ENCODE measurements around the gene ACKR4. TPM values are rescaled to one million over a fixed set of nuclear protein-coding genes. Genes with fewer than 3 reads are reported as not detected.

The ACKR4 gene
- total RNA-seq, 4 donors from 2014 or later: not detected

DNA sequence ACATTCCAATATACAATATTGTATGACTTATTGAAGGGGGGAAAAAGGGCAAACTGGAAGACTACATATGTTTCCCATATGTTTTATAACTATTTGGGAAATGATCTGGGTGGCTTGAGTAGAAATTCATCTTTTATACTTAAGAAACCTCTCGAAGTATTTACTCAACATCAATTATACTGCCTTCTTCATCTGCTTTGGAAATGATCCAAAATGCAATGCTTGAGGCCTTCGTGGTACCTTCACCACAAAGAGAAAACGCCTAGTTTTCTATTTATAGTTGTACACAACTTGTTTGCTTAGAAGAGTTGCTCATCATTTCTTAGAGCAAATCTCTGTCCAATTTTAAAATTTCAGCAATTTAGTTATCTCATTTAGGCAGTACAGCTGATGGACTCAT lies 18.8 kb downstream of the ACKR4 start:
- peaks cover 0 to 14% of the 10 kb centered on the region in 2 donors for H3K36me3 ChIP-seq
- intact Hi-C loops (cut with DNase I; ENCODE audit: low total_unique reads): no loop called here

DNA sequence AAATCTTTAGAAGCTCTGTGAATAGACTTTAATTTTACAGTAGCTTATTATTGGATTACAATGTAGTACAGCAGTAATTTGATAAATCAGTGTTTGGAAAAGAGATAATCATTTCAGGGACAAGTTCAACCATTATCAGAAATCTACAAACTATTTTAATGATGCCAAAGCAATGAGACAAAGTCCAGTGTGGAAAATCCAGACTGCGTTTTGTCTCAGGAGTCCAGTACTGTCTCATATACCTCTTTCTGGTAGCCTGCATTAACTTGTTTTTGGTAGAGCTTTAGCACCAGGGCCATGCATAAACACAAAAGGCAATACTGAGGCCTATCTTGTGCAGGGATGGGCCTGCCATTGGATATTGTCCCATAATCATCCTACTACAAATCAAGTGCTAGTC lies 19.7 kb downstream of the ACKR4 start:
- Histone ChIP-seq H3K4me3 (no peak overlapping the region), H3K9me3 (no peaks in the 10 kb centered on the region), H3K27ac (no peak overlapping the region), H3K4me1 (no peaks in the 10 kb centered on the region), H3K27me3 (no peaks in the 10 kb centered on the region), H3K36me3 (peaks cover 0 to 19% of the 10 kb centered on the region in 2 donors)
- in situ Hi-C loops (cut with MboI; ENCODE audit: low sequenced_read_pairs in 4 of 4) (no loop called here), intact Hi-C loops (cut with DNase I; ENCODE audit: low total_unique reads) (no loop called here)
- TF ChIP-seq, protein P1, sequence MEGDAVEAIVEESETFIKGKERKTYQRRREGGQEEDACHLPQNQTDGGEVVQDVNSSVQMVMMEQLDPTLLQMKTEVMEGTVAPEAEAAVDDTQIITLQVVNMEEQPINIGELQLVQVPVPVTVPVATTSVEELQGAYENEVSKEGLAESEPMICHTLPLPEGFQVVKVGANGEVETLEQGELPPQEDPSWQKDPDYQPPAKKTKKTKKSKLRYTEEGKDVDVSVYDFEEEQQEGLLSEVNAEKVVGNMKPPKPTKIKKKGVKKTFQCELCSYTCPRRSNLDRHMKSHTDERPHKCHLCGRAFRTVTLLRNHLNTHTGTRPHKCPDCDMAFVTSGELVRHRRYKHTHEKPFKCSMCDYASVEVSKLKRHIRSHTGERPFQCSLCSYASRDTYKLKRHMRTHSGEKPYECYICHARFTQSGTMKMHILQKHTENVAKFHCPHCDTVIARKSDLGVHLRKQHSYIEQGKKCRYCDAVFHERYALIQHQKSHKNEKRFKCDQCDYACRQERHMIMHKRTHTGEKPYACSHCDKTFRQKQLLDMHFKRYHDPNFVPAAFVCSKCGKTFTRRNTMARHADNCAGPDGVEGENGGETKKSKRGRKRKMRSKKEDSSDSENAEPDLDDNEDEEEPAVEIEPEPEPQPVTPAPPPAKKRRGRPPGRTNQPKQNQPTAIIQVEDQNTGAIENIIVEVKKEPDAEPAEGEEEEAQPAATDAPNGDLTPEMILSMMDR (IDR thresholded peaks at IDR 0.05 in 4 of 5, conservative IDR thresholded peaks at IDR 0.05 in 1 of 5): no peak
- no peak for TF ChIP-seq POLR2A (IDR thresholded peaks at IDR 0.05)
- no peak for DNase-seq
- ATAC-seq: no peak

More for the DNA sequence above, 18.8 kb downstream of the ACKR4 start:
- Histone ChIP-seq H3K27ac (no peak overlapping the region), H3K9me3 (no peaks in the 10 kb centered on the region), H3K4me3 (no peak overlapping the region), H3K27me3 (no peaks in the 10 kb centered on the region), H3K4me1 (no peaks in the 10 kb centered on the region)
- no peak for TF ChIP-seq POLR2A (IDR thresholded peaks at IDR 0.05)
- TF ChIP-seq, protein P1 (IDR thresholded peaks at IDR 0.05 in 4 of 5, conservative IDR thresholded peaks at IDR 0.05 in 1 of 5): no peak
- in situ Hi-C loops (cut with MboI; ENCODE audit: low sequenced_read_pairs in 4 of 4): no loop called here
- DNase-seq (no peak), ATAC-seq (no peak)

DNA sequence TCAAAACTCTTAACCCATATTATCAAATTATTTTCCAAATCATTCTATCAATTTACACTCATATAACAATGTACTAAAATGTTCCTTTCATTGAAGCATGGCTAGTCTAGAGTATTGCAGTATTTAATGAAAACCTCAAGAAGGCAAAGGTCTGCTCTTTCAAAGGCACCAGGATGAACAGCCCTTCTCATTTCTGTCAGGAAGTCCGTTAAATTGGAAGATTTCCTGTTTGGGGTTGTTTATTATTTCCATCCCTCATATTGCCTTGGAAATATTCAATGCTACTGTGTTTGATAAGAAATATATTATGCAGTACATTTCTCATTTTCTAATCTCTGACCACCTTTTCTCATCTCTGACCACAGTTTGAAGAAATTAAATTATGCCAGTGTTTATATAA lies 25.1 kb downstream of the ACKR4 start:
- in situ Hi-C loops (cut with MboI; ENCODE audit: low sequenced_read_pairs in 4 of 4): no loop called here
- TF ChIP-seq, protein P1 (IDR thresholded peaks at IDR 0.05 in 4 of 5, conservative IDR thresholded peaks at IDR 0.05 in 1 of 5): no peak
- TF ChIP-seq POLR2A (IDR thresholded peaks at IDR 0.05): no peak
- H3K36me3 ChIP-seq: peaks cover 0 to 35% of the 10 kb centered on the region in 2 donors
- no peaks in the 10 kb centered on the region for H3K9me3 ChIP-seq
- H3K27me3 ChIP-seq: no peaks in the 10 kb centered on the region
- no peaks in the 10 kb centered on the region for H3K4me1 ChIP-seq
- intact Hi-C loops (cut with DNase I; ENCODE audit: low total_unique reads): no loop called here
- no peak overlapping the region for H3K27ac ChIP-seq
- no peak overlapping the region for H3K4me3 ChIP-seq
- DNase-seq: no peak
- no peak for ATAC-seq

DNA sequence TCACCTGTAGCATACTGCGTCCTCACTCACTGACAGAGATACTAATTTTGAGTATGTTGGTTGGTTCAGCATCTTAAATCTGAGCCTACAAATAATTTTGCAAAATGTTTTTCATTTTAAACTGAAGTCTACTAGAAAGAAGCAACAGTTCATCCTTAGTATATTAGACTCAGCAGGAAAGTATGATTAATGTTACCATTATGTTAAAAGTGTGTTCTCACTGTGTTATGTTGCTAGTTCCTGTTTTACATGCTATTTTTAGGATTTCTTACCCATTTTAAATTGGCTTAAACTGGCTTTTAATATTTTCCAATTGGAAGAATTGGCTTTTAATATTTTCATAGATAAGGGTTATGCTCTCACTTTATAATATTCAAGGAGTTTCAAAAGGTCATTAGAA lies 25.7 kb downstream of the ACKR4 start:
- intact Hi-C loops (cut with DNase I; ENCODE audit: low total_unique reads) (no loop called here), in situ Hi-C loops (cut with MboI; ENCODE audit: low sequenced_read_pairs in 4 of 4) (no loop called here)
- Histone ChIP-seq H3K36me3 (peaks cover 0 to 36% of the 10 kb centered on the region in 2 donors), H3K4me1 (no peaks in the 10 kb centered on the region), H3K4me3 (no peak overlapping the region), H3K27ac (no peak overlapping the region), H3K9me3 (no peaks in the 10 kb centered on the region), H3K27me3 (no peaks in the 10 kb centered on the region)
- DNase-seq (no peak), ATAC-seq (no peak)
- no peak for TF ChIP-seq POLR2A (IDR thresholded peaks at IDR 0.05)
- TF ChIP-seq, protein P1 (IDR thresholded peaks at IDR 0.05 in 4 of 5, conservative IDR thresholded peaks at IDR 0.05 in 1 of 5): no peak

DNA sequence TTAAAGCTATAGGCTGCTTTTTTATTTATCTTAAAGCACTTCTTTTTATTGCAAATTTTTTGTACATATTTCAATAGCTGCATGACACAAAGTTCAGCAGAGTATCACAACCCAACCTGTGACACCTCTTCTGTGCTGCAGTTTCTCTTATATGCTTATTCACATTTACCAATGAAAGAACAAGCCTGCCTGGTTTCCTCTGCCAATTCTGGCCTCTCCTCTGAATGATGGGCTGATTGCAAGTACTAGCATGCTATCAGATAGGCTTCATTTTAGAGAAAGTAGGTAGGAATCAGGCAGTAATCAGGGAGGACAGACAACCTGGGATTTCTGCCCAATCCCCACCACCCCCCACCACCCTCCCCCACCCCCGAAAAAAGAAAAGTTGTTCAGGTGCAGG lies 26.6 kb downstream of the ACKR4 start:
- no peaks in the 10 kb centered on the region for H3K9me3 ChIP-seq
- H3K27ac ChIP-seq: no peak overlapping the region
- peaks cover 0 to 35% of the 10 kb centered on the region in 2 donors for H3K36me3 ChIP-seq
- H3K4me3 ChIP-seq: no peak overlapping the region
- H3K27me3 ChIP-seq: no peaks in the 10 kb centered on the region
- TF ChIP-seq, protein P1 (IDR thresholded peaks at IDR 0.05 in 4 of 5, conservative IDR thresholded peaks at IDR 0.05 in 1 of 5): no peak
- no peak for TF ChIP-seq POLR2A (IDR thresholded peaks at IDR 0.05)
- ATAC-seq (no peak), DNase-seq (no peak)
- intact Hi-C loops (cut with DNase I; ENCODE audit: low total_unique reads): no loop called here
- no peaks in the 10 kb centered on the region for H3K4me1 ChIP-seq
- in situ Hi-C loops (cut with MboI; ENCODE audit: low sequenced_read_pairs in 4 of 4): no loop called here

Data from gastrocnemius medialis (tissue), 4 donors.